Activated B cell treated with CpG ODN at 0.5 μM for 24 hours (primary cell): Measurements from ENCODE around the gene LRRC3C. TPM values are rescaled to one million over a fixed set of nuclear protein-coding genes. Genes with fewer than 3 reads are reported as not detected.
A peak's percentile ranks its signal among the peaks of the same experiment; 100 is the strongest.

ENCODE experiments used
- ATAC-seq: fragments of 200-7000 bp; cut with Tn5 transposase; one replicate; pipeline ENCODE4 v1.10.0; 2021; ENCODE audit warnings: low read depth, mild to moderate bottlenecking, moderate library complexity
- CTCF ChIA-PET: fragments of 350-600 bp; sonication (Branson Sonifier 250); formaldehyde crosslinking; loops from one replicate; lab custom pipeline; 2021; ENCODE audit warnings: antibody characterized with exemption; lab: Charles Lee
- POLR2A ChIA-PET: fragments of 350-600 bp; sonication (Branson Sonifier 250); formaldehyde crosslinking; loops from one replicate; lab custom pipeline; 2021; ENCODE audit warnings: antibody characterized with exemption; lab: Charles Lee
- DNase-seq: peaks from one replicate; pipeline ENCODE4 v3.0.0; 2022
- H3K27ac Mint-ChIP-seq: one replicate; pipeline ENCODE4 v1.8.0; 2020; ENCODE audit warnings: mixed read lengths
- H3K27me3 Mint-ChIP-seq: one replicate; pipeline ENCODE4 v1.8.0; 2021; ENCODE audit warnings: mixed read lengths
- H3K36me3 Mint-ChIP-seq: one replicate; pipeline ENCODE4 v1.8.0; 2021; ENCODE audit warnings: low read depth, mixed read lengths
- H3K4me1 Mint-ChIP-seq: one replicate; pipeline ENCODE4 v1.8.0; 2021; ENCODE audit warnings: mixed read lengths
- H3K4me3 Mint-ChIP-seq: one replicate; pipeline ENCODE4 v1.8.0; 2020; ENCODE audit warnings: mild to moderate bottlenecking, mixed read lengths
- H3K9me3 Mint-ChIP-seq: one replicate; pipeline ENCODE4 v1.8.0; 2020; ENCODE audit warnings: mixed read lengths
- intact Hi-C: fragments of 100-400 bp; cut with micrococcal nuclease; formaldehyde crosslinking; loops from one replicate; pipeline ENCODE4 v1.15.1; 2024
- total RNA-seq: library from RNA; stranded (reverse); gene quantifications from 2 replicates; pipeline ENCODE4 v1.2.3, GENCODE V29; 2022
- TF ChIP-seq, protein P1 (sequence below): fragments of 200-600 bp; IDR thresholded peaks from one replicate; pipeline ENCODE4 v1.8.0; 2022; ENCODE audit warnings: antibody characterized with exemption, mild to moderate bottlenecking

The LRRC3C gene
- total RNA-seq, 1 donor from 2014 or later = not detected

DNA sequence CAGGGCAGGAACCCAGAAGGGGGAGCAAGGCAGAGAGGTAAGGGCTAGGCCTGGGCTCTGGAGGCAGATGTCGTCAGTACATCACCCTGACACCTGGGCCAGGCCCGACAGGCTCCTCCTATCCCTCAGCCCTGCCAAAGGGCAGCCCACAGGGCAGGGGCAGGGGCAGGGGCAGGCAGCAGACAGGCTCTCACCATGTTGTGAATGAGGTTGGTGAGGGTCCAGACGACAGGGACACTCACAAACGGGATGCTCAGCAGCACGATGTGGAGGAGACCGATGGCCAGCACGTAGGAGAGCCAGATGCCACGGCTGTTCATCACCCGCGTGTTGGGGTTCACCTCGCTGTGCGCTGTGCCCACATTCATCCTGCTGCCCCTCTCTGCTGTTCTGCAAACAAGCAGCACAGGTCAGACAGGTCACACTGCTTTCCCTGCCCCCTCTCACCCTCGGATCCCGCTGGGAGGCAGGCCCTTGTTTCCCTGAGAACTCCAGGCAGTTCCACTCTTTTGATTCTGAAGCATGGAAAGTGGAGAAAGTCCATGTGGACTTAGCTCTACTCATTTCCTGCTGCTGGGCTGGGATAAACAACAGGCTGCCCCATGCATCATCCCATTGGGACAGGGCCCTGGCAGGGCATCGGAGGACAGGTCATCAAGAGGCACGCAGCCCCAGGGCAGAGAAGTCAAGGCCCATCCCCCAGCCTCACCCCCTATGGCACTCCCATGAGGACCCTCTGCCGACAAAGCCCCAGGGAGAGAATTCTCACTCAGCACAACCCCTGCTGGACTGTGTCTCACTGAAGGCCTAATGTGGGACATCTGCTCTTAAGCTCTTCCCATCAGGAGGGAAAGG, 3.5 kb upstream of the LRRC3C start:
- Mint-ChIP-seq H3K27ac (no peak overlapping the region), H3K4me1 (peaks cover 59% of the 10 kb centered on the region), H3K27me3 (no peaks in the 10 kb centered on the region), H3K9me3 (no peaks in the 10 kb centered on the region), H3K4me3 (no peak overlapping the region), H3K36me3 (peaks cover 39% of the 10 kb centered on the region)
- POLR2A ChIA-PET = no interaction called here
- TF ChIP-seq, protein P1, sequence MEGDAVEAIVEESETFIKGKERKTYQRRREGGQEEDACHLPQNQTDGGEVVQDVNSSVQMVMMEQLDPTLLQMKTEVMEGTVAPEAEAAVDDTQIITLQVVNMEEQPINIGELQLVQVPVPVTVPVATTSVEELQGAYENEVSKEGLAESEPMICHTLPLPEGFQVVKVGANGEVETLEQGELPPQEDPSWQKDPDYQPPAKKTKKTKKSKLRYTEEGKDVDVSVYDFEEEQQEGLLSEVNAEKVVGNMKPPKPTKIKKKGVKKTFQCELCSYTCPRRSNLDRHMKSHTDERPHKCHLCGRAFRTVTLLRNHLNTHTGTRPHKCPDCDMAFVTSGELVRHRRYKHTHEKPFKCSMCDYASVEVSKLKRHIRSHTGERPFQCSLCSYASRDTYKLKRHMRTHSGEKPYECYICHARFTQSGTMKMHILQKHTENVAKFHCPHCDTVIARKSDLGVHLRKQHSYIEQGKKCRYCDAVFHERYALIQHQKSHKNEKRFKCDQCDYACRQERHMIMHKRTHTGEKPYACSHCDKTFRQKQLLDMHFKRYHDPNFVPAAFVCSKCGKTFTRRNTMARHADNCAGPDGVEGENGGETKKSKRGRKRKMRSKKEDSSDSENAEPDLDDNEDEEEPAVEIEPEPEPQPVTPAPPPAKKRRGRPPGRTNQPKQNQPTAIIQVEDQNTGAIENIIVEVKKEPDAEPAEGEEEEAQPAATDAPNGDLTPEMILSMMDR = no peak
- no peak for DNase-seq
- CTCF ChIA-PET = interaction anchor here (0.7 kb wide), 1 partner anchor 41 kb away, joined by 3 read pairs; no protein-coding TSS in a partner anchor
- no peak for ATAC-seq
- intact Hi-C loops = loop anchor here (10.0 kb wide), 1 partner anchor 361 kb away; the partner anchor contains the start of gene CDC6

DNA sequence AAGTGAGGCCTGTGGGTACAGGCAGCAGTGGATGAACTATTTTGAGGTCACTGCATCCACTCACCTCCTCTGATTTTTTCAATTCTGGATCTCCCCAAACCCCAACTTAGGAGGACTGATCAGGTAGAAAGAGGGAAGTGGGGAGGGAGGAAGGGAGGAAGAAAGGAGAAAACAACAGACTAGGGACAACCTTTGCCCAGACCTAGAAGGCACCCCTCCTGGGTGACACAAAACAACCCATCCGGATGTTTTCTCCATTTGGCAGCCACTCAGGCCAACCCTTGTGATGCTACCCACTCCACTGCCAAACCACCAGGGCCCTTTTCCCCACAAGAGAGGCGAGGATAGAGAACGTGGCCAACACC, 2.9 kb upstream of the LRRC3C start:
- intact Hi-C loops = loop anchor here (5.0 to 10.0 kb wide), 2 partner anchors 52 to 360 kb away; partner anchors contain the start of gene CDC6
- Mint-ChIP-seq H3K4me1 (peaks cover 62% of the 10 kb centered on the region), H3K9me3 (no peaks in the 10 kb centered on the region), H3K27ac (no peak overlapping the region), H3K4me3 (no peak overlapping the region), H3K36me3 (peaks cover 39% of the 10 kb centered on the region), H3K27me3 (no peaks in the 10 kb centered on the region)
- CTCF ChIA-PET = no interaction called here
- no peak for ATAC-seq
- POLR2A ChIA-PET = no interaction called here
- DNase-seq = no peak
- TF ChIP-seq, protein P1 = no peak

DNA sequence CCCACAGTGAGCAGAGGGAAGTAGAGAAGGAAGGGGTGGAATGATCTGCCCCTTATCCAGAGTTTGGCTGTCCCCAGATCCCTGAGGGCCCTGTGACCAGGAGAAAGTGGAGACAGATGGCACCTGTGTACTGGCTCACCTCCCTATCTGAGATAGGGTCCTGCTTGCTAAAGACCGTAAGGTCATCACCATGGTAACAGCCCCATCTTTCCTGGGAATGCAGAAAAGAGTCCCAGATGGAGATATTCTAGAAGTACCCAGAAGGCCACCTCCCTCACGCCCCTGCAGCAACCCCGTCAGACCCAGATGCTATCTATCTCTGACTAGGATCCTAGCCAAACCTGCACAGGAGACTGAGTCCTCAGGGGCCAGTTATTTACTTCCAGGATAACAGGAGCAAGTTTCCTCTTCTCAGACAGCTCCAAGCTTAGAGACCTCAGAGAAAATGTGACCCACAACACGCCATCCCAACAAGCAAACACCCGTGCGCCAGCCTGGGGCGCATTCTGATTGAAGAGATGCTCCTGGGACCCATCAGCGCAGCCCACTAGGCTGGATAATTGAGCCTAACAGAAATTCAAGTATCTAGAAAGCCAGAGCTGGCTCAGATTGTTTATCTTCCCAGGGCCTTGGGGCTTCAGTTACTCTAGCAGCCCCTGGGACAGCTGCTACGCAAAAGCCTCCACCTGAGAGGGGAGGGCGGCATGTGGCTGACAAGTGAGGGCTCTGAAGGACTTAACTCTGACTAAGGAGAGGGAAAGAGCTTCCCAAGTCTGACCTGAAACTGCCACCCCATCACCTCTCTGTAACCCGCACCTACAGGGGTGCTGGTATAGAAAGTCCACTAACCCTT, 2.0 kb upstream of the LRRC3C start:
- intact Hi-C loops = loop anchor here (5.0 to 10.0 kb wide), 2 partner anchors 53 to 359 kb away; partner anchors contain the start of gene CDC6
- peaks cover 56% of the 10 kb centered on the region for H3K4me1 Mint-ChIP-seq
- no peaks in the 10 kb centered on the region for H3K27me3 Mint-ChIP-seq
- no peak overlapping the region for H3K27ac Mint-ChIP-seq
- ATAC-seq (no peak), DNase-seq (no peak)
- H3K9me3 Mint-ChIP-seq = no peaks in the 10 kb centered on the region
- H3K36me3 Mint-ChIP-seq = peaks cover 35% of the 10 kb centered on the region
- TF ChIP-seq, protein P1 = no peak
- peak overlapping the region; percentile 97 for H3K4me3 Mint-ChIP-seq
- POLR2A ChIA-PET = interaction anchor here (1.9 kb wide), 1 partner anchor 170 kb away, joined by 7 read pairs; no protein-coding TSS in a partner anchor
- CTCF ChIA-PET = interaction anchor here (1.0 kb wide), 1 partner anchor 53 kb away, joined by 3 read pairs; no protein-coding TSS in a partner anchor

DNA sequence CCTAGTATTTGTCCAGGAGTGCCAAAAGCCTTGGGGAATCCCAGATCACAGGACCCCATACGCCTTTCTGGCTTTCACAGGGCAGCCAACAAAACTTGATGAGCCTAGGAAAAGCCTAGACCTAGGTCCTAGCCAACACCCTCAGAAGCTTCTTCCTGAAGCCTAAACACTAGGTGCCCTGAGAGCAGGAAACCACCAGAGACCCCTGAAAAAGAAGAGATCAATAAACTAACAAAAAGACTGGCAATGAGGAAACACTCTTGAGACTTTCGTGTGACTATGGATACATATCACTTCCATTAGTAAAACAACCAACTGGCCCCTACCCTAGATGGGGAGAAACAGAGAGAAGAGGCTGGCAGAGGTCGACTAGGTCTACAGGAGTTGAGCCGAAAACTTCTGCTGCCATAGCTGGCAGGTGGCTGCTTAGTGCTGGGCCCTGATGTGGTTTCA, 1.4 kb upstream of the LRRC3C start:
- CTCF ChIA-PET = interaction anchor here (1.0 kb wide), 1 partner anchor 54 kb away, joined by 3 read pairs; no protein-coding TSS in a partner anchor
- ATAC-seq (no peak), DNase-seq (no peak)
- TF ChIP-seq, protein P1 = no peak
- Mint-ChIP-seq H3K9me3 (no peaks in the 10 kb centered on the region), H3K36me3 (peaks cover 32% of the 10 kb centered on the region), H3K27ac (no peak overlapping the region), H3K4me1 (peaks cover 50% of the 10 kb centered on the region), H3K27me3 (no peaks in the 10 kb centered on the region), H3K4me3 (peak overlapping the region; percentile 97)
- intact Hi-C loops = loop anchor here (5.0 to 10.0 kb wide), 2 partner anchors 54 to 359 kb away; partner anchors contain the start of gene CDC6
- POLR2A ChIA-PET = interaction anchor here (1.9 kb wide), 1 partner anchor 171 kb away, joined by 7 read pairs; no protein-coding TSS in a partner anchor
